Spinal cord (tissue), 10 donors: ENCODE results near the gene TLE2. TPM values are rescaled to one million over a fixed set of nuclear protein-coding genes. Genes with fewer than 3 reads are reported as not detected.
"Not testable (repeated sequence)": the region's sequence is repeated elsewhere in the genome, so short reads cannot be mapped to it uniquely, and the experiment has no call there.

Experiments
- DNase-seq, 6 donors: peaks; one replicate each; pipeline versions ENCODE4 v3.0.0 to v3.0.0-alpha.2; 2013 to 2015; ENCODE audit warnings: low spot score in 6 of 6, low read depth in 4 of 6
- H3K27ac ChIP-seq: one replicate; pipeline ENCODE4 v1.5.1; 2013; ENCODE audit warnings: low read depth, low read length, control low read depth
- H3K27me3 ChIP-seq: one replicate; pipeline ENCODE4 v1.6.1; 2013; ENCODE audit warnings: low read length; ENCODE audit not compliant: control insufficient read depth, insufficient read depth
- H3K36me3 ChIP-seq: one replicate; pipeline ENCODE4 v1.6.1; 2013; ENCODE audit warnings: low read length; ENCODE audit not compliant: control insufficient read depth, insufficient read depth
- H3K4me1 ChIP-seq: one replicate; pipeline ENCODE4 v1.6.1; 2013; ENCODE audit warnings: low read length; ENCODE audit not compliant: control insufficient read depth, insufficient read depth
- H3K4me3 ChIP-seq: one replicate; pipeline ENCODE4 v1.5.1; 2013; ENCODE audit warnings: low read depth, low read length, control low read depth
- H3K9me3 ChIP-seq: one replicate; pipeline ENCODE4 v1.6.1; 2013; ENCODE audit warnings: low read length; ENCODE audit not compliant: control insufficient read depth, insufficient read depth
- WGBS: methylation state at CpG from one replicate; pipeline ENCODE4 v1.1.5; 2013; ENCODE audit warnings: missing lambda C conversion rate; ENCODE audit not compliant: insufficient coverage; 5-methylcytosine and 5-hydroxymethylcytosine counted together
- polyA plus RNA-seq, 2 donors: library from polyadenylated mRNA; unstranded; fragments of 120-200 nt; gene quantifications; one replicate each; pipeline ENCODE4 v1.2.1, GENCODE V29; 2013; ENCODE audit not compliant: insufficient read length in 2 of 2
- total RNA-seq, 2 donors: library from RNA; depleted of rRNA in 1 of 2; stranded (reverse); fragments of 120-200 nt in 1 of 2; fragments of >200 nt in 1 of 2; gene quantifications; one replicate each; pipeline versions ENCODE4 v1.2.3 to v1.2.4, GENCODE V29; 2013 to 2014
- donor health status: healthy.

TLE2 gene
- total and polyA plus RNA-seq, 4 donors, result 14.9 to 101 (median 52.6) TPM

GRCh38 chr19:3057275-3057714 is 28.2 kb upstream of the TLE2 start:
- Histone ChIP-seq H3K27ac (peak overlapping the region; percentile 80), H3K9me3 (no peaks in the 10 kb centered on the region), H3K4me1 (peaks cover 57% of the 10 kb centered on the region), H3K27me3 (no peaks in the 10 kb centered on the region), H3K36me3 (peaks cover 81% of the 10 kb centered on the region), H3K4me3 (no peak overlapping the region)
- DNase-seq, result peak in 3 of 6 donors; percentile 79 to 95 (median 81)
- 17% methylated on average over 23 of the region's 26 CpGs for WGBS

- Histone ChIP-seq H3K4me1 (peaks cover 57% of the 10 kb centered on the region), H3K27ac (no peak overlapping the region), H3K9me3 (no peaks in the 10 kb centered on the region), H3K4me3 (no peak overlapping the region), H3K36me3 (peaks cover 82% of the 10 kb centered on the region), H3K27me3 (no peaks in the 10 kb centered on the region)
- WGBS, result 78% methylated on average over 7 of the region's 10 CpGs
- no peak for DNase-seq
Measured at GRCh38 chr19:3056417-3057088, 27.5 kb upstream of the TLE2 start.

- Histone ChIP-seq H3K9me3 (no peaks in the 10 kb centered on the region), H3K4me3 (no peak overlapping the region), H3K27ac (no peak overlapping the region), H3K36me3 (peaks cover 77% of the 10 kb centered on the region), H3K27me3 (no peaks in the 10 kb centered on the region), H3K4me1 (peaks cover 57% of the 10 kb centered on the region)
- no peak for DNase-seq
- 47% methylated on average over 21 of the region's 31 CpGs for WGBS
Measured at GRCh38 chr19:3055741-3056416, 26.8 kb upstream of the TLE2 start.

DNA sequence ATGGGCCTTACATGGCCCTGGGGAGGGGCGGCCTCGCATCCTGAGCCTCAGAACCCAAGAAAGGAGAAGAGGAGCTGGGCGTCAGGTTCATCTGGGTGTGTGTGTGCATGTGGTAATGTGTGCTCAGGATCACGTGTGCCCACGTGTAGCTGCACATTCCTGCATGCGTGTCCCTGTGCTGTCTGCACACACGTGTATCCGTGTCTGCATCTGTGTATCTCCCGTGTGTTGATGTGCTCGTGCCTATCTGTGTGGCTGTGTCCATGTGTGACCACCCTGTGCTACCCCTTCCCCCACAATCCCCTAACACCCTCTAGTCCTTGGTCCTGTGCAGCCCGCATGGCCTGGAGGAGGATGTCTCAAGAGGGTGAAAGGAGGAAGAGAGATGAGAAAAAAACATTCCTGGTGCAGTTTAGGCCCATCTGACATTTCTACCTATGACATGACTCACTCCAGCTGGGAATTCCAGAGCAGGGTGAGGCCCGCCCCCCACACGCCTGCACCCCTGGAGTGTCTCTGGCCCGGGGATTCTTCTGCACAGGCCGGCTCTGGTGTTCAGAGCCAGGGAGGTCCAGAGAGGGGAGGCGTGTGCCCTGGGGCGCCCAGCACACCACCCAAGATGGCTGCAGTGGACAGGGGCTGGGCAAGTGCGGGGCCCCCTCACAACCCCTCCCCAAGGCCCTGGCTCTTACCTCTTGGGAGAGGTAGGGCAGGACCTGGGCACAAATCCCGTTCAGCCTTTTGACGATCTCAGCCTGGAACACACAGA is 26.1 kb upstream of the TLE2 start:
- Histone ChIP-seq H3K4me1 (peaks cover 51% of the 10 kb centered on the region), H3K27me3 (no peaks in the 10 kb centered on the region), H3K27ac (no peak overlapping the region), H3K9me3 (no peaks in the 10 kb centered on the region), H3K4me3 (no peak overlapping the region), H3K36me3 (peaks cover 77% of the 10 kb centered on the region)
- DNase-seq, result no peak
- 87% methylated on average over 16 of the region's 20 CpGs for whole genome bisulfite sequencing

- WGBS, result 60% methylated on average over 2 of the region's 4 CpGs
- H3K4me3 ChIP-seq, result no peak overlapping the region
- DNase-seq, result no peak
- H3K27ac ChIP-seq, result no peak overlapping the region
- H3K36me3 ChIP-seq, result peaks cover 70% of the 10 kb centered on the region
- H3K27me3 ChIP-seq, result no peaks in the 10 kb centered on the region
- H3K4me1 ChIP-seq, result peaks cover 47% of the 10 kb centered on the region
- no peaks in the 10 kb centered on the region for H3K9me3 ChIP-seq
Measured at GRCh38 chr19:3054265-3054971, 25.3 kb upstream of the TLE2 start.

DNA sequence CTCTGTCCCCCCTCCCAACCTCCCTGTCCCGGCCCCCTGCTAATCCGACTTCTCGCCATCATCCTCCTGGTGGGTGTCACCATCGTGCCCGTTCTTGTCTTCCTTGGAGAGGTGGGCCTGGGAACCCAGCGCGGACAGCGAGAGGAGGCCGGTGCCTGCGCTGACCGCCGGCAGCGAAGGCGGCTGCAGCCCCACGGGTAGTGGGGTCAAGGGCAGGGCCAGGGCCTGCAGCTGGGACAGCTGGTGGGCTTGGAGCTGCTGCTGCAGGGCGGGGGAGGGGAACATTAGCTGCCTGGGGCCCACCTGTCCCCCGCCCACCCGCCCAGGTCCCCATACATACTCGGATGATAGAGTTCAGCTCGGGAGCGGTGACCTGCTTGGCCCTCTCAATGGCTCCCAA is 24.7 kb upstream of the TLE2 start:
- H3K4me3 ChIP-seq, result no peak overlapping the region
- H3K27ac ChIP-seq, result no peak overlapping the region
- no peaks in the 10 kb centered on the region for H3K9me3 ChIP-seq
- no peak for DNase-seq
- H3K4me1 ChIP-seq, result peaks cover 43% of the 10 kb centered on the region
- 58% methylated on average over 17 of the region's 21 CpGs for WGBS
- peaks cover 65% of the 10 kb centered on the region for H3K36me3 ChIP-seq
- H3K27me3 ChIP-seq, result no peaks in the 10 kb centered on the region

DNA sequence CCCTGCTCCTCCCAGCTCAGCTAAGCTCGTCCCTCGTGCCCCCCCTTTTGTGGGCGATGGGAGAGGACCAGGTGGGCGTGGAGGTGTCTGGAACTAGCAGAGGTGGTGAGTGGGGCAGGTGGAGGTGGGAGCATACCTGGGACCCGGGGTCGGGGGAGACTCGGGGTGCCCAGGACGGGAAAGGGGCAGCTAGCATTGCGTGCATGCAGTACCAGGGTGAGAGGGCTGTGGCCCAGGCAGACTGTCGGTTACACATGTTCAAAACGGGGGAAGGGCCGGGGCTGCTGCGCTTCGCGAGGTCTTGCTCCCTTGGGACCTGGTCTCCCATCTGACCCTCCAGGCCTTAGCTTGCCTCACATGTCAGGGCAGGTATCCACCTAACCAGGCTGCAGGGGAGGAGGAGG is 24.1 kb upstream of the TLE2 start:
- Histone ChIP-seq H3K9me3 (no peaks in the 10 kb centered on the region), H3K27me3 (no peaks in the 10 kb centered on the region), H3K36me3 (peaks cover 59% of the 10 kb centered on the region), H3K4me1 (peaks cover 37% of the 10 kb centered on the region), H3K4me3 (no peak overlapping the region), H3K27ac (no peak overlapping the region)
- 75% methylated on average over 11 of the region's 15 CpGs for WGBS
- DNase-seq, result no peak

DNA sequence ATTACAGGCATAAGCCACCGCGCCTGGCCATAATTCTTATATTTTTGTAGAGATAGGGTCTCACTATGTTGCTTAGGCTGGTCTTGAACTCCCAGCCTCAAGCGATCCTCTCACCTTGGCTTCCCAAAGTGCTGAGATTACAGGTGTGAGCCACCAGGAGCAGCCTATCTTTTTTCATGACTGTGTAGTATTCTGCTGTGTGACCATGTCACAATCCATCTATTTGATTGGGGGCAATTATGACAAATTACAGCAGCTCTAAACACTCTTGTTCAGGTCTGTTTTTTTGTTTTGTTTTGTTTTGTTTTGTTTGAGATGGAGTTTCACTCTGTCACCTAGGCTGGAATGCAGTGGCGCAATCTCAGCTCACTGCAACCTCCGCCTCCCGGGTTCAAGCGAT is 20.9 kb upstream of the TLE2 start:
- not testable (repeated sequence) for H3K4me3 ChIP-seq, H3K27me3 ChIP-seq, H3K27ac ChIP-seq, DNase-seq, H3K9me3 ChIP-seq
- Histone ChIP-seq H3K4me1 (peaks cover 28% of the 10 kb centered on the region), H3K36me3 (peaks cover 27% of the 10 kb centered on the region)
- 100% methylated on average over 3 of the region's 7 CpGs for WGBS

- WGBS, result 93% methylated on average over 2 of the region's 3 CpGs
- DNase-seq, result no peak
Measured at GRCh38 chr19:3049089-3049488, 20.0 kb upstream of the TLE2 start.

More at GRCh38 chr19:3049089-3049488, 20.0 kb upstream of the TLE2 start:
- peaks cover 22% of the 10 kb centered on the region for H3K4me1 ChIP-seq
- peaks cover 18% of the 10 kb centered on the region for H3K36me3 ChIP-seq
- no peaks in the 10 kb centered on the region for H3K27me3 ChIP-seq
- no peak overlapping the region for H3K27ac ChIP-seq
- no peaks in the 10 kb centered on the region for H3K9me3 ChIP-seq
- no peak overlapping the region for H3K4me3 ChIP-seq
